Skeletal muscle tissue (tissue), 4 donors: ENCODE data around the gene OCA2. TPM values are rescaled to one million over a fixed set of nuclear protein-coding genes. Genes with fewer than 3 reads are reported as not detected.

Experiments
- H3K27ac ChIP-seq: one replicate; pipeline ENCODE4 v1.7.0; 2013; ENCODE audit warnings: mild to moderate bottlenecking, low read depth, low read length, inconsistent platforms
- H3K27me3 ChIP-seq, 3 donors: one replicate each; pipeline ENCODE4 v1.7.0; 2013; ENCODE audit warnings: low read length in 3 of 3; ENCODE audit not compliant: control insufficient read depth in 3 of 3, insufficient read depth in 3 of 3
- H3K36me3 ChIP-seq, 3 donors: one replicate each; pipeline ENCODE4 v1.7.0; 2013; ENCODE audit warnings: low read length in 3 of 3; ENCODE audit not compliant: control insufficient read depth in 3 of 3, insufficient read depth in 3 of 3
- H3K4me1 ChIP-seq, 3 donors: one replicate each; pipeline ENCODE4 v1.7.0; 2013; ENCODE audit warnings: low read length in 3 of 3, mild to moderate bottlenecking in 3 of 3; ENCODE audit not compliant: control insufficient read depth in 3 of 3, insufficient read depth in 3 of 3
- H3K4me3 ChIP-seq, 3 donors: one replicate each; pipeline ENCODE4 v1.7.0; 2013; ENCODE audit warnings: low read length in 3 of 3
- H3K9ac ChIP-seq, 3 donors: one replicate each; pipeline ENCODE4 v1.7.0; 2013; ENCODE audit warnings: low read length in 3 of 3, mild to moderate bottlenecking in 3 of 3, moderate library complexity in 2 of 3, low read depth in 1 of 3
- H3K9me3 ChIP-seq, 3 donors: one replicate each; pipeline ENCODE4 v1.7.0; 2013; ENCODE audit warnings: low read length in 3 of 3; ENCODE audit not compliant: control insufficient read depth in 3 of 3
- total RNA-seq: library from RNA; depleted of rRNA; stranded (reverse); fragments of >200 nt; gene quantifications from one replicate; pipeline ENCODE4 v1.2.3, GENCODE V29; 2014
- donor health status: Osteomylitis.

OCA2 gene
- total RNA-seq, 1 donor from 2014 or later = 5.7 TPM

DNA sequence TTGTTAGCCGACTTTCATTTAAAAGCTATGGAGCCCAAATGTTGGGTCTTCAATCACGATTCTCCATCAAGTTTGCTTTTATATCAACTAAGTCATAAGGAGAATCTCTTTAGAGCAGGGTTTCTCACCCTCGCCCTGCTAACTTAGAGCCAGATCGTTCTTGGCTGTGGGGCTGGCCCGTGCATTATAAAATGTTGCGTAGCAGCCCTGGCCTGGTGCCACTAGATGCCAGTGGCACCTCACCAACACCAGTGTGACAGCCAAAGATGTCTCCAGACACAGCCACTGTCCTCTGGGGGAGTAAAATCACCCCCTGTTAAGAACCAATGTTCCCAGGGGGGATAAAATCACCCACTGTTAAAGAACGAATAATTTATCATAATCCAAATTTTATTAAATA lies 226.1 kb downstream of the OCA2 start:
- Histone ChIP-seq H3K4me1 (peaks cover 0 to 3% (median 0%) of the 10 kb centered on the region in 3 donors), H3K27me3 (peaks cover 0 to 10% (median 0%) of the 10 kb centered on the region in 3 donors), H3K4me3 (no peak overlapping the region), H3K36me3 (no peaks in the 10 kb centered on the region), H3K9me3 (no peaks in the 10 kb centered on the region), H3K27ac (no peak overlapping the region), H3K9ac (no peak overlapping the region)

DNA sequence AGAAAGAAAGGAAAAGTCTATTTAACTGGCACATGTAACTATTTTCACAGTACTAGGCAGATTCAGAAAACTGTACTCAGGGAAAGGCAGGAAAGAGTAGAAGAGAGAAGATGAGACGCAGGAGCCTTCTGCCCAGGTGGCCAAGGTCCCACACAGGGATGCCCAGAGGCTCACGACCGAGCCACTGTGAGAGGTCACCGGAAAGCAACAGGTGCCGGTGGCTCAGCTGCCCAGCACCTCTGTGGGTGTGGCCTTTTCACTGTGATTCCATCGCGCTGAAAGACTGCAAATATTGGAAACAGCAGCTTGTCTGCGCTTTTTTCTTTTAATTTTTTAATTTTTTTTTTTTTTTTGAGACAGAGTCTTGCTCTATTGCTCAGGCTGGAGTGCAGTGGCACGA lies 226.8 kb downstream of the OCA2 start:
- no peaks in the 10 kb centered on the region for H3K9me3 ChIP-seq
- H3K4me3 ChIP-seq = no peak overlapping the region
- H3K36me3 ChIP-seq = no peaks in the 10 kb centered on the region
- peaks cover 0 to 3% (median 0%) of the 10 kb centered on the region in 3 donors for H3K4me1 ChIP-seq
- no peak overlapping the region for H3K9ac ChIP-seq
- peaks cover 0 to 12% (median 0%) of the 10 kb centered on the region in 3 donors for H3K27me3 ChIP-seq
- H3K27ac ChIP-seq = no peak overlapping the region

GRCh38 chr15:27871902-27872260 lies 227.2 kb downstream of the OCA2 start:
- peaks cover 0 to 3% (median 0%) of the 10 kb centered on the region in 3 donors for H3K4me1 ChIP-seq
- H3K9me3 ChIP-seq = no peaks in the 10 kb centered on the region
- H3K27me3 ChIP-seq = peaks cover 0 to 12% (median 0%) of the 10 kb centered on the region in 3 donors
- H3K4me3 ChIP-seq = no peak overlapping the region
- H3K27ac ChIP-seq = no peak overlapping the region
- H3K36me3 ChIP-seq = no peaks in the 10 kb centered on the region
- no peak overlapping the region for H3K9ac ChIP-seq

DNA sequence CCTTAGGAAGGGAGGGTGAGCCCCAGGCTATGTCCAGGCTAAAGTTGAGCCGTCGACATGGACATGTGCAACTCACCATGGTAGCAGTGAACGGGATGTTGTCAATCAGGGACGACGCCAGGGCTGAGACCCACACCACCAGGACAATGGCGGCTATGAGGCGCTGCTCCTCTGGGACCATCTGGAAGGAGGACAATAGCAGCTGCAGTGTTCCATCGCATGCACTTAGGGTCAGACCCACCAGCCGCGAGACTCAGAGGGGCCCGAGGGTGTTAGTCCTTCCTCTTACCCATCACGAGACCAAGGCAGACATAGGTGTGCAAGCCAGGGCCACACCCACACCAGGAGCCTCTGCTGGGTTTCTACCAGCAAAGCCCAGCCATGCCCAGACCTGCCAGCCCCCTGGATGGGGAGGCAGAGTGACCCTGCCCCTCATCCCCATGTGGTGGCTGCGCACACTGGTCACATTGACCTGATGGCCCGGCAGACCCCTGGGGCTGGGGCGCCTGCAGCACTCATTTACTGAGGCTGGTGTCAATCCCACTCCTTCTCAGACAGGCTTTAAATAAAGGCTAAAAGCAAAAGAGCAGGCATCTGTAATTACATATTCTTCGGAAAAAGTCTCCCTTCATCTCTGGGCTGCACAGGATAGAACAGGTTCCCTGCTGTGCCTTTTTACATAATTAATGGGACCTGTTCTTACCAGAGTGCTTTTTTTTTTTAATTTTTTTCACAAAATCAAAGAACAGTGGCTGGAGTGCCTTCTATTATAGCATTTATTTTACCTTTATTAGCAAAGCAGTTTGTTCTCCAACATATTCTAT lies 227.8 kb downstream of the OCA2 start:
- H3K27ac ChIP-seq = no peak overlapping the region
- H3K27me3 ChIP-seq = peaks cover 0 to 14% (median 0%) of the 10 kb centered on the region in 3 donors
- no peak overlapping the region for H3K4me3 ChIP-seq
- peaks cover 0 to 3% (median 0%) of the 10 kb centered on the region in 3 donors for H3K4me1 ChIP-seq
- no peaks in the 10 kb centered on the region for H3K36me3 ChIP-seq
- H3K9me3 ChIP-seq = no peaks in the 10 kb centered on the region
- no peak overlapping the region for H3K9ac ChIP-seq

GRCh38 chr15:27870320-27870719 lies 228.8 kb downstream of the OCA2 start:
- Histone ChIP-seq H3K27ac (no peak overlapping the region), H3K36me3 (no peaks in the 10 kb centered on the region), H3K27me3 (peaks cover 0 to 18% (median 0%) of the 10 kb centered on the region in 3 donors), H3K9me3 (no peaks in the 10 kb centered on the region), H3K4me1 (peaks cover 0 to 3% (median 0%) of the 10 kb centered on the region in 3 donors), H3K4me3 (no peak overlapping the region), H3K9ac (no peak overlapping the region)

DNA sequence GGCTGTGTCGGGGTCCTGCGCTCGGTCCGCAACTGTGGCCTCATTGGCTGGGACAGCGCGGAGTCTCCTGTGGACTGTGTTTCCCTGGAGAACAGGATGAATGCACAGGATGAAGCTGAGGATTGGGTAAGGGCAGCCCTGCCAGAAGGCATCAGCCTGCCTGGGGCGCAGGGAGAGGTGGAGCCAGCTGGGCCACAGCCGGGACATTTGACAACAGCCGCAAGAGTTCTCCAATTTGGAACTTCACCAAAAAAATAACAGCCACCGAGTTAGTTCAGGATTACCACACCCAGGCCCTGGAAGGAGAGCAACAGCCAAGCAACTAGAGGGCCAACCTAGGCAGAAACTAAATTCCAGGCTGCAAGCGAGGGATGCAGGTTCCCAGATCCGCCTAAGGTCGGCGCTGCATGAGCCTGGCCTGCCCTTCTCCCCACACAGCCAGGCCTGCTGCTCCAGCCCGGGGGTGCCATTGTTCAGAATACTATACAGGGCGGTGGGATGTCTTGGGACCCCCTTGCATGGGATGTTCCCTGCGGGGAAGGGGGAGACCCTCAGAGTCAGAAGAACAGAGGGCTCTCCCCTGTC lies 229.3 kb downstream of the OCA2 start:
- peaks cover 0 to 18% (median 0%) of the 10 kb centered on the region in 3 donors for H3K27me3 ChIP-seq
- H3K4me3 ChIP-seq = no peak overlapping the region
- no peaks in the 10 kb centered on the region for H3K9me3 ChIP-seq
- no peaks in the 10 kb centered on the region for H3K36me3 ChIP-seq
- no peak overlapping the region for H3K9ac ChIP-seq
- no peak overlapping the region for H3K27ac ChIP-seq
- H3K4me1 ChIP-seq = peaks cover 0 to 3% (median 0%) of the 10 kb centered on the region in 3 donors

DNA sequence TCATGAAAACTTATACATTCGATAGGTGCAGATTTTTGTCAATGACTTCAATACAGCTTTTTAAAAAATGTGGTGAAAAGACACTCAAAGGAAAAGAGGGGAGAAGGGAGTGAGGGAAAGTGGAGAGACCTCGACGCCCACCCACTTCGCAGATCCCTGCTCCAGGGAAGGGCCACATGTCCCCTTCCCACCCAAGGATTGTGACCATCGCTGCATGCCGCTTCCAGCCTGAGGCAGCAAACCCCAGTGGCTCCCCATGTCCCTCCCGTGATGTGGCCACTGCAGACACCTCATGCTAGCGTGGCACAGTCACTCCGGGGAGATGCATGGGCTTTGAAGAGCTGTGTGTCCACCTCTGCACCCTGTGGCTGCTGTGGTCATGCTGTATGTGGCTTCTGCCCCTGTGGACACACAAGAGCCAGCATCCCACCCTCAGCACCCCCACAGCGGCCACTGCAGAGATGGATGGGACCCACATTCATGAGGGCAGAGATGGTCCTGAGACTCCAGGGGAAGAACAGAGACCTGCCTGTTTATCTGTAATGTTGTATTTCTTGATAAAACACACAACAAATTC lies 230.2 kb downstream of the OCA2 start:
- Histone ChIP-seq H3K27me3 (peaks cover 0 to 18% (median 0%) of the 10 kb centered on the region in 3 donors), H3K27ac (no peak overlapping the region), H3K4me1 (peaks cover 0 to 3% (median 0%) of the 10 kb centered on the region in 3 donors), H3K4me3 (no peak overlapping the region), H3K9ac (no peak overlapping the region), H3K36me3 (no peaks in the 10 kb centered on the region), H3K9me3 (no peaks in the 10 kb centered on the region)

- no peaks in the 10 kb centered on the region for H3K36me3 ChIP-seq
These were observed 231.3 kb downstream of the OCA2 start for GRCh38 chr15:27867861-27868260.

DNA sequence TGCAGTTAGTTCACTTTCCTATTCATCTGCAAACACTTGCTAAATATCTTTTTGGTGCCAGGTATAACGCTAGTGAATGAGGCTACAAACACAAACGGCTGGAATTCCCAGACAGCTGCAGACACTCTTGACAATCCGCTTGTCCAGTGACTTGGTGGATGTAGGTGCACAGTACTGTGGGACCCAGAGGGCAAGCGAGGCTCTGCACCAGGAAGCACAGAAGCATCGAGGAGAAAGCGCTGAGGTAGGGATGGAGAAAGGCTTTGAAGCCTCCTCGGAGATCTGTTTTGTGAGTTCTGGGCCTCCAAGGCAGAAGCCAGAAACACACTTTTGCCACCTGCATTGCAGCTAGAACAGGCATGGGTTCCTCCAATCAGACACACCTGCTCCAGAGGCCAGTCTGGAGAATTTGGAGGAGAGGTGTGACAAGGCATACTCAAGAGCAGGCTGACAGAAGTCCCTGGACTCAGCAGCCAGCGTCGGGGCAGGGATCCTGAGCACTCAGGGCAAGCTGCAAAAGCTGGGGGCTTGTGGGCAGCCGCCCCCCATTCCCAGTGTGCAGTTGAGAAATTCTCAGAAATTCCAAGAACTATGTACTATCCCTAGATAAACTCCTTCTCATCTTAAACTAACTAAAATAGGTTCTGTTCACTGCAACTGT lies 232.5 kb downstream of the OCA2 start:
- peaks cover 0 to 3% (median 0%) of the 10 kb centered on the region in 3 donors for H3K4me1 ChIP-seq
- no peaks in the 10 kb centered on the region for H3K36me3 ChIP-seq

More at GRCh38 chr15:27867861-27868260, 231.3 kb downstream of the OCA2 start:
- Histone ChIP-seq H3K9me3 (no peaks in the 10 kb centered on the region), H3K9ac (no peak overlapping the region), H3K27ac (no peak overlapping the region), H3K4me3 (no peak overlapping the region), H3K4me1 (peaks cover 0 to 3% (median 0%) of the 10 kb centered on the region in 3 donors), H3K27me3 (peaks cover 0 to 18% (median 0%) of the 10 kb centered on the region in 3 donors)

More for the DNA sequence above, 232.5 kb downstream of the OCA2 start:
- Histone ChIP-seq H3K9ac (no peak overlapping the region), H3K27me3 (peaks cover 0 to 18% (median 0%) of the 10 kb centered on the region in 3 donors), H3K9me3 (peaks cover 0 to 3% (median 0%) of the 10 kb centered on the region in 3 donors), H3K27ac (no peak overlapping the region), H3K4me3 (no peak overlapping the region)
